GM10266 (cell line): ENCODE measurements around the gene IL20RB.

Experiments used
- DNase-seq: peaks from one replicate; pipeline ENCODE4 v3.0.0; 2012; ENCODE audit errors: extremely low spot score
- TF ChIP-seq, protein P1 (sequence below): IDR thresholded peaks from 2 replicates; pipeline ENCODE4 v1.5.1; 2012; ENCODE audit warnings: mild to moderate bottlenecking, low read depth; ENCODE audit not compliant: control insufficient read depth, insufficient read depth; ENCODE audit errors: missing control alignments

Gene IL20RB

DNA sequence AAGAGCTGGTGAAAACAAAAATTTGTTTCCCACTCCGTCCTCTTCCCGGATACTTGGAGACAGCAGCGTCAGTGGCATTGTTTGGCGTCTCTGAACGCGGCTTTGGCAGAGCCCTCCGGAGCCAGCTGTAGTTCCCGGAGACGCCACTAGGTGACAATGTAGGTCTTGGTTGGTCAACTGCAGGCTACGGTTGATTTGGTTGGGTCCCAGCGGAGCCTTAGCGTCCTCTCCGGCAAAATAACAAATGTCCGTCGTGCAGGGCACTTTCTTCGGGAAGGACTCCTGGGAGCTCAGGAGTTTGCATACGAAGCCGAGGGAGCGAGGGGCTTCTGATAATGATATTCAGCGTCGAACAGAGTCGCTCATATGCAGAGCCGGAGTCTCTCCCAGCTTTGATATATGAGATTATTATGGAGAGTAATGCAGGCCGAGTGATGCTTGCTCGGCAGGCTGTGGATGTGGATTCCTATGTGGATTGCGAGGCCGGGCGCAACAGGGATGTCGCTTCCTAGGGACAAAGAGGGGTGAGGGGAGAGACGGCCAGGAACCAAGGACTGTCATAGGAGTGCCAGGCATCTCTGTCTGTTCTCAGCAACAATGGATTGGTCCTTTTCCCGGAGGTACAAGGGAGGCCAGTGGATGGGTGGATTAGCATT lies 74.8 kb downstream of the IL20RB start:
- peak; percentile 76 for DNase-seq
- TF ChIP-seq, protein P1, sequence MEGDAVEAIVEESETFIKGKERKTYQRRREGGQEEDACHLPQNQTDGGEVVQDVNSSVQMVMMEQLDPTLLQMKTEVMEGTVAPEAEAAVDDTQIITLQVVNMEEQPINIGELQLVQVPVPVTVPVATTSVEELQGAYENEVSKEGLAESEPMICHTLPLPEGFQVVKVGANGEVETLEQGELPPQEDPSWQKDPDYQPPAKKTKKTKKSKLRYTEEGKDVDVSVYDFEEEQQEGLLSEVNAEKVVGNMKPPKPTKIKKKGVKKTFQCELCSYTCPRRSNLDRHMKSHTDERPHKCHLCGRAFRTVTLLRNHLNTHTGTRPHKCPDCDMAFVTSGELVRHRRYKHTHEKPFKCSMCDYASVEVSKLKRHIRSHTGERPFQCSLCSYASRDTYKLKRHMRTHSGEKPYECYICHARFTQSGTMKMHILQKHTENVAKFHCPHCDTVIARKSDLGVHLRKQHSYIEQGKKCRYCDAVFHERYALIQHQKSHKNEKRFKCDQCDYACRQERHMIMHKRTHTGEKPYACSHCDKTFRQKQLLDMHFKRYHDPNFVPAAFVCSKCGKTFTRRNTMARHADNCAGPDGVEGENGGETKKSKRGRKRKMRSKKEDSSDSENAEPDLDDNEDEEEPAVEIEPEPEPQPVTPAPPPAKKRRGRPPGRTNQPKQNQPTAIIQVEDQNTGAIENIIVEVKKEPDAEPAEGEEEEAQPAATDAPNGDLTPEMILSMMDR, result peak; percentile 94

DNA sequence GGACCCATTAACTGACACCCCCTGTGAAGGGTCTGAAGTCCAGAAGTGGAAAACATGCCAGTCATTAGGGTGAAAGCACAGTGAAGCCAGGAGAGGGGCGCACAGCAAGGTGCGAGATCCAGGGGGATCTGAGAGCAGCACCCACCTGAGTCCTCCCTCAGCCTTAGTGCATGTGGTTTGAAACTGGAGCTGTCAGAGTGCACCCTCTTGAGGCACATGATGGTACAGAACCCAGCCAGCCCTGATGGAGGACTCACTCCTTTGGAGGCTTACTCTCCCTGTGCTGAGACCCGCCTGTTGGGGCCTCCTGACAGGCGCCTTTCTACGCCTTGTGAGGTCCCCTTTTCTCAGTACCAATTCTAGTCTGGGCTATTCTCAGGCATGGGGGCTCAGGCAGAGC lies 77.8 kb downstream of the IL20RB start:
- no peak for DNase-seq
- TF ChIP-seq, protein P1, result peak; percentile 29

DNA sequence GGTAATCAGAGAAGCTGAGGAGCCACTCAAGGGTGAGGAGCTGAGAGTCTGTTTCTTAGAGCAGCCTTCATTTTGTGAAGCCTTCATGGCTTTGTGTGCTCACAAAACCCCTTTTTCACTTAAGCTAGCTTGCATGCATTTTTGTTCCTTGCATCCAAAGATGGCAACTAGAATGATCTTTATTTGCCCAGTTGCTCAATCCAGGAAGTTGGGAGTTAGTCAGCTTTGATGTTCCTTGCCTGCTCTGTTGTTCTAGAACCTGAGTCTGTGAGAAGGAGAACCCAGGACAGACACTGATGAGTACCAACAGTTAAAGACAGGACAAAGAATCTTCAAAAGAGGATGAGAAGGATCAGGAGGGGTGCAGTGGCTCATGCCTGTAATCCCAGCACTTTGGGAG lies 81.8 kb downstream of the IL20RB start:
- TF ChIP-seq, protein P1, result no peak
- no peak for DNase-seq

DNA sequence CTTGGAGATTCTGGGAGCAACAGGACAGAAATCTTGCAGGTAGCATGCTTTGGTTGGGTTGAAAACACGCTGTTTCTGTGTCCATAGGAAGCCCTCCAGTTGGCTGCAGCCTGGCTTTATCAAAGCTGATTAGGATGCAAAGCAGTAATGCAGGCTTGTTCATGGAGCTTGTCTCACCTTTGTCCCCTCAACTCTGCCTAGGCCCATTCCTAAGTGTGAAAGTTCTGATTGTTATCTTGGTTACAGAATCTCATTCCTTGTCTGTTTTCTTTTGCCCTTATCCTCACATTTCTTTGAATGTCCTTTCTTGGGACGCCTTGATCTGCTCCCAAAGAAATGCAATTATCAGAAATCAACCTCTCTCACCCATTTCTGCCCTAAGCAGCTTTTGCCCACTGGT lies 83.5 kb downstream of the IL20RB start:
- DNase-seq, result no peak

DNA sequence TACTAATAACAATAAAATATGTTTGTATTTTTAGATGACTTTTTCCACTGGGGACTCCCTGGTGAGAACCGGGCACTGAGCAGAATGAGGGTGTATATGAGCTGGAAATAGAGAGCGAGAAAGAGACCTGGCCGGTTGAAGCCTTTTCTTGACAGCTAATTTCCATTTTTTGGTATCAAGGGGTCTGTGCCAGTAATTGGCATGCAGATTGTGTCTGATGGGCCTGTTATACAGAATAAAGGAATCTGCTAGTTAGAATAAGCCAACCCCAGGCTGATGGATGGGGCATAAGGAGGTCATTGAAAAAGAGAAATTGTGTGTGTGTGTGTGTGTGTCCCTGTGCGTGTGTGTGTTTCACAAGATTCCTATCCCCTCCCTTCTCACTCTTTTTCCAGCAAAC lies 83.9 kb downstream of the IL20RB start:
- DNase-seq, result no peak
- TF ChIP-seq, protein P1, result no peak

More for the DNA sequence above, 83.5 kb downstream of the IL20RB start:
- TF ChIP-seq, protein P1, result no peak

DNA sequence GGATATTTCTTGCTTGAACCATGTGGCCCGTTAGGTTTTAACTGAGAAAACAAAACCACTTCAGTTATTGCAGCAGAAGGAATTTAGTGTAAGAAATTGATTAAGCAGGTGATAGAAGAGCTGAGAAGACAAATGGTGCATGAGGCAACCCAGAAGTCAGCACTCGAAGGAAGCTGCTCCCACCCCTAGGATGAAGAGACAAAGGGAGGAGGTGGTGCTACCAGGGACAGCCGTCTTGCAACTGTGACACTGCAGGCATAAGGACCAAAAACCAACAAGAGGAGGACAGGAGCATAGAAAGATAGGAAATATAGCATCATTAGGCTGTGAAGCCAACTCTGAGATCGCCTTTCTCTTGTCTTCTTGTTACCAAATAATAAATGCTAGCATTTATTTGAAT lies 89.0 kb downstream of the IL20RB start:
- TF ChIP-seq, protein P1, result no peak
- DNase-seq, result no peak

DNA sequence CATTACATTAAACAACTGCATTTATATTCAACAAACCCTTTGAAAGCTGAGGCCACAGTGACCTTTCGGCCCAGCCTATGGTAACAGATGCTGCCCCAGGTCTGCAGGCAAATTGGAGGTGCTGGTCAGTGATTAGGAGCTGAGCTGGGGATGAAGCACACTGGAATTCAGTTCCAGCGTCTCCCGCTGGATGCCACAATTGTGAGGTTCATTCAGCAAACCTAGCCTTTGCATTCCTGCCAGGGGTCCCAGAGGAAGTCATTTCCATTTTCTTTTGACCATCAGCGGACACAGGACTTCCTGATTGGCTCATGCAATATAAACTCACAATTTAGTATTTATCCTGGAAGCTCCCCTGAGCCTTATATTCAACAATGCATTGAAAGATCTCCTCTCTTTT lies 89.5 kb downstream of the IL20RB start:
- TF ChIP-seq, protein P1, result no peak
- no peak for DNase-seq
